ENCODE measurements around the gene HYAL1.
"Not testable (repeated sequence)": the region's sequence is repeated elsewhere in the genome, so short reads cannot be mapped to it uniquely, and the experiment has no call there.

The HYAL1 gene

GRCh38 chr3:50295553-50296431 lies 7.6 kb downstream of the HYAL1 start:
- no peak for DNase-seq

GRCh38 chr3:50294492-50295403 lies 8.6 kb downstream of the HYAL1 start:
- DNase-seq: no peak

- no peak for DNase-seq
Observed at GRCh38 chr3:50294089-50294488, 9.3 kb downstream of the HYAL1 start.

- DNase-seq: no peak
Observed at GRCh38 chr3:50293079-50293801, 10.1 kb downstream of the HYAL1 start.

- DNase-seq: peak; percentile 61 to 99 (median 97)
Observed at GRCh38 chr3:50292159-50293078, 11.0 kb downstream of the HYAL1 start, which contains the start of gene IFRD2. Gene IFRD2, minus strand, starts transcription at chr3:50292429. Its CDS starts 155 bp downstream, at chr3:50292274.

- DNase-seq: peak in 1 of 56 donors; percentile 29
Observed at GRCh38 chr3:50290161-50290641, 13.2 kb downstream of the HYAL1 start.

GRCh38 chr3:50289130-50289529 lies 14.2 kb downstream of the HYAL1 start:
- no peak for DNase-seq

- DNase-seq: no peak
Observed at GRCh38 chr3:50288387-50289007, 14.9 kb downstream of the HYAL1 start.

- no peak for DNase-seq
Observed at GRCh38 chr3:50287262-50287661, 16.1 kb downstream of the HYAL1 start.

GRCh38 chr3:50286322-50287227 lies 16.8 kb downstream of the HYAL1 start:
- no peak for DNase-seq

- DNase-seq: not testable (repeated sequence)
Observed at GRCh38 chr3:50284121-50284520, 19.3 kb downstream of the HYAL1 start.

GRCh38 chr3:50279255-50280016 lies 23.9 kb downstream of the HYAL1 start:
- DNase-seq: no peak

- peak in 19 of 56 donors; percentile 22 to 70 (median 55) for DNase-seq
Observed at GRCh38 chr3:50278880-50279224, 24.5 kb downstream of the HYAL1 start, which contains the start of gene LSMEM2. Gene LSMEM2, plus strand, starts transcription at chr3:50279087. Its CDS starts 27 bp downstream, at chr3:50279114.

GRCh38 chr3:50278123-50278879 lies 25.1 kb downstream of the HYAL1 start:
- DNase-seq: peak in 21 of 56 donors; percentile 26 to 70 (median 55)

- DNase-seq: no peak
Observed at GRCh38 chr3:50276762-50277101, 26.6 kb downstream of the HYAL1 start.

GRCh38 chr3:50275996-50276761 lies 27.2 kb downstream of the HYAL1 start:
- DNase-seq: no peak

All from amygdala (tissue), 56 donors.